GM21737 (cell line): ENCODE measurements around the gene LMTK3.
"Not testable (repeated sequence)": the region's sequence is repeated elsewhere in the genome, so short reads cannot be mapped to it uniquely, and the experiment has no call there.

Experiments
- ATAC-seq: cut with Tn5 transposase; IDR thresholded peaks from one replicate; pipeline ENCODE4 v1.9.1; 2021; ENCODE audit warnings: mild to moderate bottlenecking, moderate library complexity; ENCODE audit not compliant: unreplicated experiment

LMTK3 gene

GRCh38 chr19:48489608-48490216 lies 21.9 kb downstream of the LMTK3 start:
- no peak for ATAC-seq

- ATAC-seq: not testable (repeated sequence)
These were observed 23.2 kb downstream of the LMTK3 start for GRCh38 chr19:48488478-48488877.

- ATAC-seq: no peak
These were observed 23.7 kb downstream of the LMTK3 start for GRCh38 chr19:48487948-48488347.

- ATAC-seq: no peak
These were observed 24.1 kb downstream of the LMTK3 start for GRCh38 chr19:48487544-48487943.

GRCh38 chr19:48486706-48487105 lies 24.9 kb downstream of the LMTK3 start:
- ATAC-seq: not testable (repeated sequence)

GRCh38 chr19:48484931-48485612 lies 26.6 kb downstream of the LMTK3 start:
- ATAC-seq: no peak

GRCh38 chr19:48484247-48484893 lies 27.3 kb downstream of the LMTK3 start:
- no peak for ATAC-seq

GRCh38 chr19:48483301-48483700 lies 28.3 kb downstream of the LMTK3 start:
- no peak for ATAC-seq

GRCh38 chr19:48481846-48482639 lies 29.6 kb downstream of the LMTK3 start:
- ATAC-seq: no peak

GRCh38 chr19:48480558-48481500 lies 30.8 kb downstream of the LMTK3 start:
- ATAC-seq: no peak

- ATAC-seq: no peak
These were observed 31.5 kb downstream of the LMTK3 start for GRCh38 chr19:48480183-48480557.

- ATAC-seq: no peak
These were observed 31.9 kb downstream of the LMTK3 start for GRCh38 chr19:48479686-48480085.

GRCh38 chr19:48478339-48479256 lies 33.0 kb downstream of the LMTK3 start:
- no peak for ATAC-seq

- no peak for ATAC-seq
These were observed 33.8 kb downstream of the LMTK3 start for GRCh38 chr19:48477698-48478338.

GRCh38 chr19:48477067-48477685 lies 34.5 kb downstream of the LMTK3 start:
- no peak for ATAC-seq

GRCh38 chr19:48476176-48476575 lies 35.5 kb downstream of the LMTK3 start:
- ATAC-seq: no peak

- no peak for ATAC-seq
These were observed 36.1 kb downstream of the LMTK3 start for GRCh38 chr19:48475369-48476068.

- no peak for ATAC-seq
These were observed 37.5 kb downstream of the LMTK3 start for GRCh38 chr19:48474084-48474592.
